Stomach (tissue), 4 donors: ENCODE results near the gene CCT6B.

Source experiments
- CTCF ChIP-seq, 7 experiments: fragments of 450-650 bp in 4 of 7; fragments of 200-600 bp in 3 of 7; sonication (generic) in 3 of 7; IDR thresholded peaks; one replicate each; pipeline ENCODE4 v1.5.1; 2016 to 2019; ENCODE audit warnings: antibody characterized with exemption in 7 of 7, control low read depth in 2 of 7, mild to moderate bottlenecking in 1 of 7
- EP300 ChIP-seq: sonication (generic); formaldehyde crosslinking; IDR thresholded peaks from one replicate; pipeline ENCODE4 v1.6.1; 2017; ENCODE audit warnings: antibody characterized with exemption
- POLR2A ChIP-seq, 4 donors: fragments of 450-650 bp; IDR thresholded peaks; one replicate each; pipeline ENCODE4 v1.6.1; 2016; ENCODE audit warnings: antibody characterized with exemption in 4 of 4, control low read depth in 2 of 4, mild to moderate bottlenecking in 1 of 4, moderate library complexity in 1 of 4

- TF ChIP-seq CTCF (IDR thresholded peaks at IDR 0.05) (no peak), POLR2A (IDR thresholded peaks at IDR 0.05) (no peak), EP300 (no peak)
These were observed 34.6 kb downstream of the CCT6B start for GRCh38 chr17:34926661-34927060.
